ENCODE measurements around the gene ULBP3.

The ULBP3 gene

DNA sequence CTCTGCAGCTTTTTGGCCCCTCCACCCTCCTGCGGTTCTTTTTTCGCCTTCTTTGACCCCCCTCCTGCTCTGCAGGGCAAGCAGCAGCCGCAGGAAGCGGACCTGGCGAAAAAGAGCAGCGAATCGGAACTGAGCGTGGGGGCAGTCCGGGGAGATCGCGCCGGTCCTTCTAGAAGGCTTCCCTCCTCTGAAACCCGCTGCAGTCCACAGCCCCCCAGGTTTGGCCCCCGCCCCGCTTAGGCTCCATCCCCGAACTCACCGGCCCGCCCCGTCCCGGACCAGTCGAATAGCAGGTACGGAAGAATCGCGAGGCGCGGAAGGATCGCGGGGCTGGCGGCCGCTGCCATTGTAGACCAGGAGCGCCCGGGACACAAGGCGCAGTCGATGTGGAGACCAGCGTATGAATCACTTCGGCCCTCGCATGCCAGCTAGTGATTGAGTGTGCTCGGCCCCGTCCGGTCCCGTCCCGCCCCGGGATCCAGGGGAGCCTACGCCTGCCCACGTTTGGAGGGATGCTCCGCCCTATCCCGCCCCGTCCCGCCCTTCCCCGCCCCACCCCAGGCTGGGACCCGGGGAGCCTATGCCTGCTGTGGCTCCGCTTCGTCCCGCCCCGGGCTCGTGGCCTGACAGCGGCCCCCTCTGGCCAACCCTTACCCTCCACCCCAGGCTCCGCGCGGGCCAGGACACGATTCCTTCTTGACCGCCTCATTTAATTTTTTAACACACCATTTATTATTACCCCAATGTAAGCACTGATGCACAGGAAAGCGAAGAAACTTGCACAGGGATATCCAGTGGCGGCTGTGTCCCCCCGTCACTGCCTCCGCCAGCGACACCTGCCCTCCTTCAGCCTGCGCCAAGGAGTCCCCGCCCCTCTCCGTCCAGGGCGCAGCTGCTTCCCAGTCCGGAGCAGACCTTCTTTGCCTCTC is at the start of gene ULBP3:
Gene ULBP3 (minus strand): TSS at position 402 of the 929 bp plus-strand sequence. CDS start 55 bp downstream, at position 347.
- DNase-seq: peak; percentile 39

- peak; percentile 59 for DNase-seq
These were observed 49.7 kb upstream of the ULBP3 start for GRCh38 chr6:150118627-150119026.

- no peak for DNase-seq
These were observed 49.3 kb upstream of the ULBP3 start for GRCh38 chr6:150118203-150118602.

- DNase-seq: no peak
These were observed 47.4 kb upstream of the ULBP3 start for GRCh38 chr6:150116200-150116800.

- no peak for DNase-seq
These were observed 46.8 kb upstream of the ULBP3 start for GRCh38 chr6:150115769-150116168.

DNA sequence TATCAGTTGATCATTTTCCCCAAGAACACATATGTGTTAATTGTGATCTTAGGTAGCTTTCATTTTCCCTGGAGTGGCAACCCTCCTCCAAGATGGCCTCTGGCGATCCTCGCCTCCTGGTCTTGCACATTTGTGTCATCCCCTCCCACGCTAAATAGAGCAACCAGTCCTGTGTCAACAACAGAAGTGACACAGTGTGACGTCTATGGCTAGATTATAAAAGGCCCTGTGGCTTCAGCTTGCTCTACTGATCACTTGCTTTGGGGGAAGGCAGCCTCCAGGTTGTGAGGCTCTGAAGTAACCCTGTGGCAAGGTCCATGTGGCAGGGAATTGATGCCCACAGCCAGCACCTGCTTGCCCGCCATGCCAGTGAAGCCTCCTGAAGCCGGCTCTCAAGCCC is 43.3 kb upstream of the ULBP3 start:
- no peak for DNase-seq

GRCh38 chr6:150102750-150103270 is 33.9 kb upstream of the ULBP3 start:
- DNase-seq: no peak

- DNase-seq: no peak
These were observed 31.8 kb upstream of the ULBP3 start for GRCh38 chr6:150100745-150101144.

- no peak for DNase-seq
These were observed 31.0 kb upstream of the ULBP3 start for GRCh38 chr6:150099953-150100352.

DNA sequence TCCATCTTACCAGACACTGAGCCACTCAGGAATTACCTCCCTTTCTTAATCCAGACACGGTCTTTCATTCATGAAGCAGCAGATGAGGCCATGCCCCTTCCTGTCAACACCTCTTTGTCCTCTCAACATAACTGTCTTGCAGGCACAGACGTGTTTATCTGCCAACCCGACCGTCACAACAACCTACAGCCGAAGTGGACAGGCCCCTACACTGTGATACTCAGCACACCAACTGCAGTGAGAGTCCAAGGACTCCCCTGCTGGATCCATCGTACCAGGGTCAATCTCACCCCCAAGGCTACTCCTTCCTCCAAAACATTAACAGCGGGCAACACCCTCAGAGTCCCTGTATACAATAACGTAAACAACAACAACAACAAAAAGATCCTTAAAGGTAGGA is 30.6 kb upstream of the ULBP3 start:
- DNase-seq: no peak

- DNase-seq: no peak
These were observed 29.2 kb upstream of the ULBP3 start for GRCh38 chr6:150098155-150098554.

- no peak for DNase-seq
These were observed 24.5 kb upstream of the ULBP3 start for GRCh38 chr6:150093397-150093796.

- no peak for DNase-seq
These were observed 22.6 kb upstream of the ULBP3 start for GRCh38 chr6:150091476-150091875.

DNA sequence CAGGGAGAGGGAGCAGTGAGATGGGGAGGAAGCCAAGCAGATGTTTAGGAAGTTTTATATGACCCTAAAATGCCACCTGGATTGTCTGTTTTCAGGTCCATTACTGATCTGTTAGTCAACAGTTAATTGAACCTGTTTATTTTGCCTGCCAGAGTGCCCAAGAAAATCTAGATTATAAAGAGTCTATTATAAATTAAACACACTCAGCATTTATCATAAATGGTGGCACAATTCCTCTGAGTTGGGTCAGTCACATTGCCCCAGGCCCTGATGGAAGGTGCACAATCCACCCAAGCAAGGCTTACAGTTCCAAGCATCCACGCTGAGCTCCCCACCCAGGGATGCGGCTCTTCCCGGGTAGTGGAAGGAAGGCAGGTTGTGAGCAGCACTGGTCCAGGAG is 21.4 kb upstream of the ULBP3 start:
- DNase-seq: no peak

GRCh38 chr6:150088481-150089154 is 19.7 kb upstream of the ULBP3 start:
- no peak for DNase-seq

DNA sequence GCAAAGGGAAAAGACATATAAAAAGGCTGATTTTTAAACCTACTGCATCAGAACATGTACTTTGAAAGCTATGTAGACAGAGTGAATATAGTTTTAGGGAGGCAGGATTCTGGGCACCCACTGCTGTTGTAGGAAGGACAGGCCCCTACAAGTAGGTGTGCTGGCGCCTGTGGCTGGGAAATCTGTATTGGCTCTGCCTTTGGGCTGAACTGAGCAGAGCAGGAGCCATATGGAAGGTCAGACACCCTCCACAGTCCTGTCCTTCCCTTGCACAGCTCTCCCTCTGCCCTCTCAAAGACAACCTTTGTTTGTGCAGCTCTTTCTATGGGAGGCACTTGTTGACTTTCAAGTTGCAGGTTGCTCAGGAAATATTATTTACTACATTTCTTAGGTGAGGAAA is 18.4 kb upstream of the ULBP3 start:
- no peak for DNase-seq

GRCh38 chr6:150086026-150086425 is 17.1 kb upstream of the ULBP3 start:
- DNase-seq: no peak

- no peak for DNase-seq
These were observed 15.5 kb upstream of the ULBP3 start for GRCh38 chr6:150084426-150084825.

DNA sequence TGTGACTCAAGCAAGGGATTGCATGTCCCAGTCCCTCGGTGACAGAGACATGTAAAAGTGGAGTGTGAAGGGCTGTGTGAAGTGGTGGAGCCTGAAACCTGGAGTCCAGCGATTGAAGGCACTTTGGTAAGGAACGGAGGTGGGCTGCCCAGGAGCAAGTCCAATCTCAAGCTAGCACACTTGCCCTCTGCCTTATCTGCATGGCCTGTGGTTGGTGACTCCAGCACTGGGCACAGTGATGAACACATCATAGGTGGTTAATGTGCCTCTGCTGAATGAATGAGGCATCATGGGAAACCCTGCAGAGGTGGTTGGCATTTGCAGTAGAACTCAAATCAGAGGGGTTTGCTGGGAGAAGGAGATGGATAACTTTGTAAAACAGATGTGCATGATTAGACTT is 14.9 kb upstream of the ULBP3 start:
- no peak for DNase-seq

- no peak for DNase-seq
These were observed 12.8 kb upstream of the ULBP3 start for GRCh38 chr6:150081702-150082101.

GRCh38 chr6:150079604-150080003 is 10.7 kb upstream of the ULBP3 start:
- DNase-seq: no peak

- DNase-seq: no peak
These were observed 9.9 kb upstream of the ULBP3 start for GRCh38 chr6:150078788-150079187.

- no peak for DNase-seq
These were observed 7.4 kb upstream of the ULBP3 start for GRCh38 chr6:150076196-150076893.
